Rectal smooth muscle tissue (tissue), 1 donor: ENCODE results near the gene NR1D1.
A peak's percentile ranks its signal among the peaks of the same experiment; 100 is the strongest.

ENCODE experiments used
- H3K27ac ChIP-seq: one replicate; pipeline ENCODE4 v1.7.0; 2013; ENCODE audit warnings: low read depth, low read length, inconsistent platforms
- H3K27me3 ChIP-seq: one replicate; pipeline ENCODE4 v1.7.0; 2013; ENCODE audit warnings: low read length; ENCODE audit not compliant: control insufficient read depth, insufficient read depth
- H3K36me3 ChIP-seq: one replicate; pipeline ENCODE4 v1.7.0; 2013; ENCODE audit warnings: low read length; ENCODE audit not compliant: control insufficient read depth, insufficient read depth
- H3K4me1 ChIP-seq: one replicate; pipeline ENCODE4 v1.7.0; 2013; ENCODE audit warnings: low read length; ENCODE audit not compliant: control insufficient read depth, insufficient read depth
- H3K4me3 ChIP-seq: one replicate; pipeline ENCODE4 v1.7.0; 2013; ENCODE audit warnings: low read length
- H3K9ac ChIP-seq: one replicate; pipeline ENCODE4 v1.7.0; 2013; ENCODE audit warnings: low read length

The NR1D1 gene

DNA sequence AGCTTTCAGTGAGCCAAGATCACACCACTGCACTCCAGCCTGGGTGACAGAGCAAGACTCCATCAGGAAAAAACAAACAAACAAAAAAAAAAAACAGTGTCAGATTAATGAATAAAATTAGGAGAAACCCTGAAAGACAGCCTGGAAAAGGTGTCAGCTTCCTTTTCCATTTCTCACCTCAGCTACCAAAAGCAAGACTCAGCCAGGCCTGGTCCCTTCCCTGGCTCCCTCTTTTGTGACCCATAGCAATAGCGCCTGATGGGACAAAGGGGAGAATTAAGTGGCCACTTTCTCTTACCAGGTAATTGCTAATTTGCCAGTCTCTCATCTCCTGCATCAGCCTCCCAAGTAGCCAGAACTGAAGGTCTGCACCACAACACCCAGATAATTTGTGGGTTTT lies 41.5 kb downstream of the NR1D1 start:
- Histone ChIP-seq H3K9ac (no peak overlapping the region), H3K27me3 (no peaks in the 10 kb centered on the region), H3K4me1 (peaks cover under 1% of the 10 kb centered on the region), H3K36me3 (no peaks in the 10 kb centered on the region), H3K27ac (peak overlapping the region; percentile 89), H3K4me3 (no peak overlapping the region)

DNA sequence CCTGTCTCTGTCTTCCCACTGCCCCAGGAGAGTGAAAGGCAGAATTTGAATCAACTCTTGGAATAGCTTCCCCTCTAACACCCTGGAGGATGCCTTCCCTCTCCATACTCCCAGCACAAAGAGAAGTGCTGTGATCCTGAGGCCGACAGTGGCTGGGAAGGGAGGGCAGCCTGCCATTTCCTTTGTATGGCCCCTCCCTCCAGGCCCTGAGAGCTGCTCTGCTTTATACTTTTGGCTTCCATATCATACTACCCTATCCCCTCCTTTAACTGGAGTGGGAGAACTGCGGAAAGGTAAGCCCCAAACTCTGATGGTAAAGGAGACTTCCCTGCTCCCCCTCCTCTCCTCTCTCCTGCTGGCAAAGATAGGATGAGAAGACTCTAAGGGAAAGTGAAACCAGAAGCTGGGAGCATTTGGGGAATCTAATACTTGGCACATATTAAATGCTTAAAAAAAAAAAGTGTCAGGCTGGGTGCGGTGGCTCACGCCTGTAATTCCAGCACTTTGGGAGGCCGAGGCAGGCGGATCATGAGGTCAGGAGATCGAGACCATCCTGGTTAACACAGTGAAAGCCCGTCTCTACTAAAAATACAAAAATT lies 42.1 kb downstream of the NR1D1 start:
- H3K4me1 ChIP-seq, result peaks cover 4% of the 10 kb centered on the region
- H3K27me3 ChIP-seq, result no peaks in the 10 kb centered on the region
- no peaks in the 10 kb centered on the region for H3K36me3 ChIP-seq
- peak overlapping the region; percentile 89 for H3K27ac ChIP-seq
- no peak overlapping the region for H3K4me3 ChIP-seq
- H3K9ac ChIP-seq, result no peak overlapping the region

DNA sequence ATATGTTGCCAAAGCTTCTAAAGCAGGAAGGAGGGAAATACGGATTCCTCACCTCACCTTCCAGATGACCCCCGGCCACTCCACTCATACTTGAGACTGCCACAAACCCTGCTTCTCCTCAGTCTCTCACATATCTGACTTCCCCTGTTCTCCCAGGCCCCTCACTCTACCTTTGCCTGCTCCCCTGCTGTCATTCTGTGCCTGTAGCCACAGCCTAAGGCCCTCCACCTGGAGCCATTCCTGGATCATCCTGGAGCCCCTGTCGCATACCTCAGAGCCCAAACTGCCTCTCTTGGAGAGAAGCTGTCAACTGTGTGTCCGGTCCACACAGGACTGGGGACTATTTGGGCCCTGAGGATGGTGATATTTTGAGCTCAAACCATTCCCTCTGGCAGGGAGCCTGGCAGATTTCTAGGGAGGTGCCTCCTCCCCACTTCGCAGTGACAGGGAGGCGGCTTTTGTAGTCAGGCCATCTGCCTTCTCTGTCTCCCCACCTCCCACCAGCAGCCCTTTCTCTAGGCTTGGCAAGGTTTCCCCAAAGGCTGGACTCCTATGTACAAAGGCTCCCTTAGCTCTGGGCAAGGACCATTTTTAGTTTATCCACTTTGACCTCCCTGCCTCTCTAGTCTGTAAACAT lies 43.9 kb downstream of the NR1D1 start:
- H3K27ac ChIP-seq, result no peak overlapping the region
- no peak overlapping the region for H3K9ac ChIP-seq
- H3K27me3 ChIP-seq, result no peaks in the 10 kb centered on the region
- H3K36me3 ChIP-seq, result no peaks in the 10 kb centered on the region
- peaks cover 5% of the 10 kb centered on the region for H3K4me1 ChIP-seq
- no peak overlapping the region for H3K4me3 ChIP-seq
